ENCODE data around the gene GOLGA8J.
"Not testable (repeated sequence)": the region's sequence is repeated elsewhere in the genome, so short reads cannot be mapped to it uniquely, and the experiment has no call there.

GOLGA8J gene

DNA sequence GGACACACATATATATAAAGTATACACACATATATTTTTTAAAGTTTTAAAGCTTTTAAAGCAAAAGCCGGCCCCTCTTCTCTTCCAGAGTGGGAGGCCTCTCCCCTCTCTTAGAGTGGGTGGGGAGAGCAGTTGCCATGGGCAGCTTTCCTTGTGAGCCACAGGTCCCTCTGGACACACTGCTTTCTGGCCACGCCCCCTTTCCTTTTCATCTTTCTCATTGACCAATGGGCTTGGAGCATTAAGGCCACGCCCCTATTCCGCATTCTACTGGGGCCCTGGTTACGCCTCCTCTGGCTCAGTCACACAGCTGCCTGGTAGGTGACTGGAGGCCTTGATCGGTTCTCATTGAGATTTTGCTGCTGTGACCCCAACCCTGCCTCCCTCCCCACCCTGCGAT, at the start of gene GOLGA8J:
GOLGA8J (plus strand) TSS at position 301 of the 400 bp plus-strand sequence; CDS start at position 399, 98 bp downstream.
- DNase-seq (ENCODE audit: low spot score) = not testable (repeated sequence)

- no peak for DNase-seq (ENCODE audit: low spot score)
These were observed 49.5 kb upstream of the GOLGA8J start for GRCh38 chr15:30033211-30033610.

- no peak for DNase-seq (ENCODE audit: low spot score)
These were observed 49.0 kb upstream of the GOLGA8J start for GRCh38 chr15:30033763-30034162.

DNA sequence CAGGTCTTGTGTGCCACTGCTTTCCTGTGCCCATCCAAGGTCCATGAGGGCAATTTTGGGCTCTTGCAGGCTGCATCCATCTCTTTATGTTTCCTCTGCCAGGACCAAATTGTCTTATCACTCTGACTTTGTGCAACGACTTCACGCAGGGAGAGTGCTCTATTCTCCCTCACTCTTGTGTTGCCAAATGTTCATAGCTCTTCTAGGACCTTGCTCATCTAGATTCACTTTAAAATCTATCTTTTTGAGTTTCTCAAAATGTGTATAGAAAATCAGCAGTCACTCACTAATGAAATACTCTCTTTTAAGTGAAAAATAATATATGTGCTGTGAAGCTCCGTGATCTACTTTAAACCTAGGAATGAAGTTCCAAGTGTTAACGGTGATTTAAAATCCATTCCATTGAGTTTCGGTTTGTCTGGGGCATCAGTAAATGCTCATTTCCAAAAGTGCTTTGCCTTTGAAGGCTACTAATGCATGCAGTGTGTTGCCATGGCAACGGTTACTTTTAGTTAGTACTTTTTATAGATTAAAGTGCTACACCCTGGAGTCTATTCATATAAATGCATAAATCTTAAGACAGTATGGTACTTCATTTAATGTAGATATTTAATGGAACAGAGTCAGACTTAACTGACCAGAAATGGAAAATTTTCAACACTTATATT, 46.6 kb upstream of the GOLGA8J start:
- DNase-seq (ENCODE audit: low spot score) = no peak

- DNase-seq (ENCODE audit: low spot score) = no peak
These were observed 43.9 kb upstream of the GOLGA8J start for GRCh38 chr15:30038667-30039523.

DNA sequence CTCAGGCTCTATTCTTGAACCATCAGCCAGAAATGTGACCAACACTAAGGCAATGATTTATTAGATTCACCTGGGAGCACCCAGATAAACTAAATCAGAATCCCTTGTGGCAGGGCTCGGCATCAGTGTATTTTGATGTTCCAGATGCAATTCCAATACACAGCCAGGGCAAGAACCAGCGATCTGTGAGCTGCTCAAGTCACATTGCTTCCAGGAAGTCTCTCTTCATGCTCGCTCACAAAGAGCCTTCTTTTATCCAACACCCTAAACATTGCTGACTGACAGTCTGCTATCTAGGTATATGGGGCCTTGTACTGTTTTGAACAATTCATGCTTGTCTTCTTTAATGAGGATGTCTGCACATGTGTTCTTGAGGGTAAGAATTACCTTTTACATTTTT, 40.9 kb upstream of the GOLGA8J start:
- no peak for DNase-seq (ENCODE audit: low spot score)

GRCh38 chr15:30042556-30042955, 40.2 kb upstream of the GOLGA8J start:
- DNase-seq (ENCODE audit: low spot score) = no peak

GRCh38 chr15:30043211-30043655, 39.5 kb upstream of the GOLGA8J start:
- peak; percentile 29 for DNase-seq (ENCODE audit: low spot score)

DNA sequence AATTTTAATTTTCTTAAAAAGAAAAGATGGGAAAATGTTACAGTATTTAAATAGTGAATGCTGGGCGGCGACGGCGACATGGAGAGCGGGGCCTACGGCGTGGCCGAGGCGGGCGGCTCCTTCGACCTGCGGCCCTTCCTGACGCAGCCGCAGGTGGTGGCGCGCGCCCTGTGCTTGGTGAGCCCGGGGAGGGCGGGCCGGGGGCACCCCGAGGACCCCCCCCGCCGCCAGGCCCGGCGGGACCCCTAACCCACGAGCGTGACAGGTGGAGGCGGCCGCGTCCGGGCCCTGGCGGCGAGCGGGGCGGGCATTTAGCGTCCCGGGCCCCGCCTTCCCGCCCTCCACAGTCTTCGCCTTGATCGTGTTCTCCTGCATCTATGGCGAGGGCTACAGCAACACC, 38.4 kb upstream of the GOLGA8J start:
- DNase-seq (ENCODE audit: low spot score) = no peak

- DNase-seq (ENCODE audit: low spot score) = not testable (repeated sequence)
These were observed 37.9 kb upstream of the GOLGA8J start for GRCh38 chr15:30044826-30045225.

DNA sequence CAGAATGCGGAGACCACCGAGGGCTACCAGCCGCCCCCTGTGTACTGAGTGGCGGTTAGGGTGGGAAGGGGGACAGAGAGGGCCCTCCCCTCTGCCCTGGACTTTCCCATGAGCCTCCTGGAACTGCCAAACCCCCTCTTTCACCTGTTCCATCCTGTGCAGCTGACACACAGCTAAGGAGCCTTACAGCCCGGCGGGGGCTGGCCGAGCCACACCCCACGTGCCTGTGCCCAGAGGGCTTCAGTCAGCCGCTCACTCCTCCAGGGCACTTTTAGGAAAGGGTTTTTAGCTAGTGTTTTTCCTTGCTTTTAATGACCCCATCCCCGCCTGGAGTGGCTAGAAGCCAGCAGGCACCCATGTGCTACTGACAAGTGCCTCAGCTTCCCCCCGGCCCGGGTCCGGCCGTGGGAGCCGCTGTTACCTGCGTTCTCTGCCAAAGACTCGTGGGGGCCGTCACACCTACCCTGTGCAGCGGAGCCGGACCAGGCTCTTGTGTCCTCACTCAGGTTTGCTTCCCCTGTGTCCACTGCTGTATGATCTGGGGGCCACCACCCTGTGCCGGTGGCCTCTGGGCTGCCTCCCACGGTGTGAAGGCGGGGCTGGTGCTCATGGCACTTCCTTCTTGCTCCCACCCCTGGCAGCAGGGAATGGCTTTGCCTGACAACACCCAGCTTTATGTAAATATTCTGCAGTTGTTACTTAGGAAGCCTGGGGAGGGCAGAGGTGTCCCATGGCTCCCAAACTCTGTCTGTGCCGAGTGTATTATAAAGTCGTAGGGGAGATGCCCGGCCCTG, 37.3 kb upstream of the GOLGA8J start:
- DNase-seq (ENCODE audit: low spot score) = not testable (repeated sequence)

DNA sequence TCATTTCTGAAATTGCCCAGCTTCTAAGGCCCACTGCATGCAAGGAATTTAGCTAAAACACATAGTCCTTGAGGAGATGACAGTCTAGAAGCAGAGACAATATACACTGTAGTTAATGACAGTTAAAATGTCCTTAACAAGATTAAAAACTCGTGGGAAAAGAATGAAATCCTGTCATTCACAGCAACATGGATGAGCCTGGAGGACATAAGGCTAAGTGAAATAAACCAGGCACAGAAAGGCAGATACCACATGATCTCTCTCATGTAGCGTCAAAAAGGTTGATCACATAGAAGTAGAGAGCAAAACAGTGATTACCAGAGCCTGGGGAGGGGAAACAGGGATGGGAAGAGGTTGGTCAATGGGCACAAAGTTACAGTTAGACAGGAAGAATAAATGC, 36.3 kb upstream of the GOLGA8J start:
- DNase-seq (ENCODE audit: low spot score) = no peak

GRCh38 chr15:30055604-30056003, 27.2 kb upstream of the GOLGA8J start:
- DNase-seq (ENCODE audit: low spot score) = no peak

DNA sequence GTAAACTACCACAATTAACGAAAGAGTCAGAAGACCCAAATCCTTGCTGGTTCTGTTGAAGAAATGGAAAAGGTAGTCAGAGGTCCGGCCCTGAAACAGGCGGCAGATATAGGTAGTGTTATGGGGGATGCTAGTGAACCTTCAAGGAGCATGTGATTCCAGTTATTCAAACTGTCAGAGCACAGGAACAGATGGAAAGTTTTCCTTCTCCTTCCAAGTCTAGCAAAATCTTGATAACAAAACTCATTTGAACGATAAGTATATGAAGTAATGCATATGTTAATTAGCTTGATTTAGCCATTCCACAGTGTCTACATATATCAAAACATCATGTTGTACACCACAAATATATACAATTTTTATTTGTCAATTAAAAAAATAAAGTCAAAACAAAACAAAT, 26.6 kb upstream of the GOLGA8J start:
- DNase-seq (ENCODE audit: low spot score) = no peak

- no peak for DNase-seq (ENCODE audit: low spot score)
These were observed 23.0 kb upstream of the GOLGA8J start for GRCh38 chr15:30059771-30060170.

- DNase-seq (ENCODE audit: low spot score) = no peak
These were observed 19.9 kb upstream of the GOLGA8J start for GRCh38 chr15:30062881-30063280.

GRCh38 chr15:30063835-30064546, 18.8 kb upstream of the GOLGA8J start:
- no peak for DNase-seq (ENCODE audit: low spot score)

GRCh38 chr15:30065025-30065801, 17.5 kb upstream of the GOLGA8J start:
- peak; percentile 80 for DNase-seq (ENCODE audit: low spot score)

GRCh38 chr15:30068326-30068725, 14.4 kb upstream of the GOLGA8J start:
- no peak for DNase-seq (ENCODE audit: low spot score)

DNA sequence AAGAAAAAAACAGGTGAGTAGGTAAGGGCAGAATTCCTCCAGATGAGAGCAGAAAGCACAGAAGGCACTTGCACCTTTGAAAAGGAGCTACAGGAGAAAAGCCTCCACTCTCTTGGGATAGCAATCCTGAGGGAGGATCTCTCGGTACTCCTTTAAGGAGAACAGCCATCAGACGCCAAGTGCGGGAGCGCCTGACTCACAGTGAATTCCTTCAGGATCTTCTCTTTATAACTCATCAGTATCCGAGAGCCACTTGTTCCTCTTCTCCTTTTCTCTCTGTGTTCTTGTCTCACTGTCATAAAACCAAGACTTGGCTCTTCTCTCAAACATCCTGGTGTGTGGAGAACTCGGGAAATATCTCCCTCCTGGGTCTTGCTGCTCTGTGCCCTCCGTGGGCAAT, 10.1 kb upstream of the GOLGA8J start:
- no peak for DNase-seq (ENCODE audit: low spot score)

DNA sequence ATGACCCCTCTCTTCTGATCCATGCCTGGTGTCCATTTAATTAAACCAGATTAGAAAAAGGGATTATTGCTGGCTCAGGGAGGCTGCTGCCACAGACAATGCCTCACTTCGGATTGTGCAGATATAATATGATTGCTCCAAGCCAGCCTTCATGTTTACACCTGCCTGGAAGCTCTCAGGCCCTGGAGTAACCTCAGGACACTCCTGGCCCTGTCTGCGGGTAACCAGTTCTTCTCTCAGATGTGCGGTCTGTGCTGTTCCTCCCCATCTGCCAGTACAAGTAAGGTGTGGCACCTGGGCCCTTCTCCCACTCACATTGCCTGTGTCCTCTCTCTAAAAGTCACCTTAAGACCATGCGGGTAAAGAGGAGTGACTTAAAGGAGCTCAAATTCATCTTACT, 8.8 kb upstream of the GOLGA8J start:
- DNase-seq (ENCODE audit: low spot score) = no peak
